HG02884 (cell line): ENCODE results near the gene C2CD4C.
"Not testable (repeated sequence)": the region's sequence is repeated elsewhere in the genome, so short reads cannot be mapped to it uniquely, and the experiment has no call there.

Experiments used
- ATAC-seq: cut with Tn5 transposase; IDR thresholded peaks from one replicate; pipeline ENCODE4 v1.9.1; 2021; ENCODE audit warnings: mild to moderate bottlenecking, moderate library complexity; ENCODE audit not compliant: unreplicated experiment

Gene C2CD4C

DNA sequence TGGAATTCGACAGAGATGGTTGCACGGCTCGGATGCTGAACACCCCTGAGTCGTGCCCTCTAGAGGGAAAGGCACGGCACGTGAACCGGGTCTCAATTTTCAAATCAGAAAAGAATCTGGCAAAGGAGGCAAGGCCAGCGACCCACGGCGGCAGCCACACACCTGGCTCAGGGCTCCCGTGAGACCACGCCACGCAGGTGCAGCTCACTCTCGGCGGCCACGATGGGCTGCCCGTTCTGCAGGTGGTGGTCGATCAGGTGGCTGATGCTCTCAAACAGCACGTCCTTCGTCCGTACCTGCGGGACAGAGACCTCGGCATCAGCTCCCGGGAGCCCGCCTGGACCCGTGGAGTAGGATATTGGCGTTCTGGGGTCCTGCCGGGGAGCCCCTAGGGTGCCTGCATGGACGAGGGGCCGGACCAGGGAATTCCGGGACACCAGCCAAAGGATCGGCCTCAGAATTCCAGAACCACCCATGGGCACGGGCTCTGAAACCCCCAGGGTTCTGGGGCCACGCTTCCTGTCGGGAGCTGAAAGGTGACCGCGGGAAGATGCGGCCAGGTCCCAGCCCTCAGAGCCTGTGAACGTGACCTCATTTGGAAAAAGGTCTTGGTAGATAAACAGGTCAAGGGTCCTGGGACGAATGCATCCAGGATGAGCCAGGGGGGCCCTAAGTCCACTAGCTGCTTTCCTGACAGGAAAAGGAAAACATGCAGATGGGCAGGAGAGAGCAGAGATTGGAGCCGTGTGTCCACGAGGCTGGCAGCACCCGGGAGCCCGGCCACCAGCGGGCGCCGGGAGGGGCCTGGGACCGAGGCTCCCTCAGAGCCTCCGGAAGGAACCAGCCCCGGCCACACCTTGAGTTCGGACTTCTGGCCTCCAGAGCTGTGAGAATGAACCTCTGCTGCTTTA lies 10.1 kb upstream of the C2CD4C start:
- no peak for ATAC-seq

DNA sequence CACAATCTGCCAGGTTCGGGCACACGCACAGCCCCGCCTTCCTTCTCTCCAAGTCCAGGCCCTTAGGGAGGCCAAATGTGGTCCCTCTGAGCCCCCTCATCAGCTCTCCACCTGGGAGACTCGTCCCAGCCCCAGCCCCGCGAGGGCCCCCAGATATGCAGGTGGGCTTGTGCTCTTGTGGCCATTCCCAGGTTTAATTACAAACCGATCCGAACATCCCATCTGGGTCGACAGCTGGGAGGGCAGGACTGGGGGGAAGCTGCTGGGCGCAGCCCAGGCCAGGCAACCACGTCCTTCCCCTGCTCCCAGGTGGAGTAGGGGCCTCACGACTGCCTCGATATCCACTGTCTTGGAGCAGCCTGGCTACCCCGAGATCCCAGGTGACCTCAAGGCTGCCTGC lies 7.5 kb upstream of the C2CD4C start:
- no peak for ATAC-seq

DNA sequence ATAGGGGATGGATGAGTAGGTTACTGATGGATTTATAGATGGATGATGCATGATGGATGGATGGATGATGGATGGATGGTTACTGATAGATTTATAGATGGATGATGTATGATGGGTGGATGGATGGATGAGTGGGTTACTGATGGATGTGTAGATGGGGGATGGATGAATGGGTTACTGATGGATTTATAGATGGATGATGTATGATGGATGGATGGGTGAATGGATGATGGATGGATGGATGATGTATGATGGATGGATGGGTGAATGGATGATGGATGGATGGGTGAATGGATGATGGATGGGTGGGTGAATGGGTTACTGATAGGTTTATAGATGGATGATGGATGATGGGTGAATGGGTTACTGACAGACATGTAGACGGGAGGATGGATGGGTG lies 6.3 kb upstream of the C2CD4C start:
- no peak for ATAC-seq

- ATAC-seq, result no peak
These were observed 4.9 kb upstream of the C2CD4C start for GRCh38 chr19:413756-414420.

- no peak for ATAC-seq
These were observed 3.7 kb upstream of the C2CD4C start for GRCh38 chr19:412356-413355.

DNA sequence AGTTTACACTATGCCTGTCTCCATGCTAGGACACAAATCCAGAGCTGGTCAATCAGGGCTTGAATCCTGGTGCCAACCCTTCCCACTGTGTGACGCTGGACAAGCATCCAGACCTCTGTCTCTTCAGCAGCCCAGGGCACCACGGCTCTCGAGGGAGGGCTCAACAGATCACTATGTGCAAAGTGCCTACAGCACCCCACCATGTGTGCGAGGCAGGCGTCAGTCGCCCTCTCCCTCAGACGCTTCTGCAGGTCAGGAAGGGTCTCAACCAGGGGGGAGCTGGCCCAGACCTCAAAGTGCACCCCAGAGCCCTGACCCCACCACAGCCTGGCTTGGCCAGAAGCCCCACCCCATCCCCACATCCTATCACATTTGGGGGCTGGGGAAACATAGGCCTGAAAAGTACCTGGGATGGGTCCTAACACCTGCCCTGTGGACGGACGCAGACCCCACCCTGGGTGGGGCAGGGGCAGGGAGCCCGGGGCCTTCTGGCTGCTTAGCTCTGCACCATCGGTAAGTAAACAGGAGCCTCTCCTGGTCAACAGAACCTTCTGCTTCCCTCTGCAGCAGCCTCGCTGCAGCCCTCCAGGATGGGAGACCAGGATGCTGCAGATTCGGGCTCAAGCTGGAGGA lies 2.9 kb upstream of the C2CD4C start:
- ATAC-seq, result no peak

DNA sequence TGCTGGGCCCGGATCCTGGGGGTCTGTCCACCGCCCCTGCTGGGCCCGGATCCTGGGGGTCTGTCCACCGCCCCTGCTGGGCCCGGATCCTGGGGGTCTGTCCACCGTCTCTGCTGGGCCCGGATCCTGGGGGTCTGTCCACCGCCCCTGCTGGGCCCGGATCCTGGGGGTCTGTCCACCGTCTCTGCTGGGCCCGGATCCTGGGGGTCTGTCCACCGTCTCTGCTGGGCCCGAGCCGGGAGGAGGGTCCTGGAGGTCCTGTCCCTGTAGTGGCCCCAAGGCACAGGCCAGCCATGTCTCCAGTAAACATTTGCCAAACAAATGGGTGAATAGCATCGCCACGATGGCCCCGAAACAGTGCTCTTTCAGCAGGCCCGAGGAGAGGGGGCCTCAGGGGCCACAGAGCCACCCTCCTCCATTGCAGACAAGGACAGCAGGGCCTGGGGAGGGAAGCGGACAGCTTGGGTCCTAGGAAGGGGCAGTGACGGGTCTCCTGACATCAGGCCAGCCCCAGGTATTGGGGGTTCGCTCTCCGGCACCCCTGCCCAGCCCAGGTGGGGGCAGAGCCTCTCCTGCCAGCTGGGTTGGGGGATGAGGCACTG lies 2.3 kb upstream of the C2CD4C start:
- not testable (repeated sequence) for ATAC-seq

DNA sequence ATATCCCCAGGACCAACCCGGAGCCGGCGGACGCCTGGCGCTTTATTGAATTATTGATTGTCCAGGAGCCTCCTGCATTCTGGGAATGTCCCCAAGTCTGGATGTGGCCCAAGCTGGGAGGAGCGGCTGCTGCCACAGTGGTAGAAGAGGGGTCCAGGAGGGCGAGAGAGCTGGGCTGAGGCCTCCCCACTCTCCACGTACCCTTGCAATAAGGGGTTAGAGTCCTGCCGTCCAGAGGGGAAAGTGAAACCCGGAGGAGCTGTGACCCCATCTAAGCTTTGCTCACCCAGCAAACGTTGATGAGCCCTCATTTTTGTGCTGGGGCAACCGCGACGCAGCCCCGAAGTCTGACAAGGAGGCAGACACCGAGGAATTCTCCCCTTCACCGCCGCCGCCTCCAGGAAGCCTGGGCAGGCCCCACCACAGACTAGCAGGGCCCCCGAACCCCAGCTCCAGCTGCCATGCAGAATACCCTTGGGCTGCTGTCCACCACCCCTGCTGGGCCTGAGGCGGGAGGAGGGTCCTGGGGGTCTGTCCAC lies 1.4 kb upstream of the C2CD4C start:
- no peak for ATAC-seq

GRCh38 chr19:409516-410242 lies 732 bp upstream of the C2CD4C start:
- no peak for ATAC-seq

DNA sequence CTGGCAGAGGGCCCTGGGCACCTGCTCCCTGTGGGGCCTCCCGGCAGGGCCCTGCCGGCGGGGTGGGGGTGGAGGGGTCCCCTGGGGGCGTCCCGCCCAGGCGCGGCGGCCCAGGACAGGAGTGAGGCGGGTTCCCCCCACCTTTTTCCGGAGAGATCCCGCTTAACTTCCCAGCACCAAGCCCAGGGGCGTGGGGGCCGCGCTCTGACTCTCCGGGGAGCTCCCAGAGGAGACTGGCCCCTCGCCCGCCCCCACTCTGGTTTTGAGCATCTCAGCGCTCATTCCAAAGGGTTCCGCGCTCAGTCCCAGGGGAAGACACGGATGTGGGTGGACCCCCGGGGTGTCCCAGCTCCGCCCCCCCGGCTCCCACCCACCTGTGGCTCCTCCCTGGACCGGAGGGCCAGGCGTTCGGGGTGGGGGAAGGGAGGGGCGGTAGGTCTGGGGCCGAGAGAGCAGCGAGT lies 476 bp downstream of the C2CD4C start:
- no peak for ATAC-seq

DNA sequence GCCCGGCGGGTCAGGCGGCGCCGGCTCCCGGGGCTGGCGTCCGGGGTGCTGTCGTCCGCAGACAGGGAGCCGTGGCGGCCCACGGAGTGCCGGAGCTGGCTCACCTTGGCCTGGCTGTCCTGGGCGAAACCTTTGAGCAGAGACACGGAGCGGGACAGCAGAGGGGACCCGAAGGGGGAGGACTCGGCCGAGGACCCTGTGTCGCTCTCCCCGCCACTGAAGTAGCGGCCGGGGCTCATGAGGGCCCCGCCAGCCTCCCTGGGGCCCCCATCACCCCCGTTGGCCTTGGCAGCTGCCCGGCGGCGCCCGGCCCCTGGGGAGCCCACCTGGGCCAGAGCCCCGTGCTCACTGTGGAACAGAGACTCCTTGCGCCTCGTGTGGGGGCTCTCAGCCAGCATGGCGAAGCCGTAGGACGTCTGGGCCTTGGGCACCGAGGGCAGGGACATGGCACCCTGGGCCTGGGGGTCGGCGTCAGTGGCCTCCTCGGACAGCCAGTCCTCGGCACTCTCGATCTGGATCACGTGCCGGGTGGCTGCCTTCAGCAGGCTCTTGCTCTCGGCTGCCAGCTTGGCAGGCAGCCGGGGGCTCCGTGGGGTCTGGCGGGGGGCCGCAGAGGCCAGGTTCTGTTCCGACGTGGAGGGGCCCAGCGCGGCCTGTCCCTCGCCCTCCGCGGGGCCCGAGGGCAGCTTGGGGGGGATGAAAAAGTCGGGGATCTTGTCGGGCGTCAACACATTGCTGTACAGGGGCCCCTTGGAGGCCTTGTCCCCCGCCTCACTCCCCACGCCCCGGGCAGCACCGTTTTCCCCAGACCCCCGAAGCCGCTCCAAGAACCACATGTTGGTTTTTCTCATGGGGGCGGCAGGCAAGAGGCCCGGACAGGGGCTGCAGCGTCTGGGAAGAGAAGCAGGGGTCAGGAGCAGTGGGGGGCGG lies 1.2 kb downstream of the C2CD4C start:
- ATAC-seq, result no peak

DNA sequence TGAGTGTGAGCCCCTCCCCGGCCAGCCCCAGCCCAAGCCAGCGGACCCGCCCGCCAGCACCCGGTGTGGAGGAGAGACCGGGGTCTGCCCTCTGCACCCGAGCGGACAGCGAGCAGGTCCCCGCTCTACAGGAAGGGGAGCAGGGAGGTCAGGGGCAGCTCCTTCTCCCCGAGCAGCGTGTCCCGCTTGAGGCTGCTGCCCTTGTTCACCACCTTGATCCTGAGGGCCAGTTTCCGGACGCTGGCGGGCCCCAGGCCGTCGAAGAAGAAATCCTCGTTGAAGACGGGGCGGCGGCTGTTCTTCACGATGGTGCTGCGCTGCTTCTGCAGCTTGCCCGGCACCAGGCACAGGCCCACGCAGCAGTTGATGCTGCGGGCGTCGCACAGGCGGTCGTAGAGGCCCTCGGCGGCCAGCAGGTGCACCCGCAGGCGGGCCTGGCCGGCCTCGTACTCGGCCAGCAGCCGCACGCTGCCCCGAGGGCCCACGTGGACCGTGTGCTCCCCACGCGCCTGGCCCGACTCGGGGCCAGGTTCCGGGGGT lies 1.9 kb downstream of the C2CD4C start:
- no peak for ATAC-seq

DNA sequence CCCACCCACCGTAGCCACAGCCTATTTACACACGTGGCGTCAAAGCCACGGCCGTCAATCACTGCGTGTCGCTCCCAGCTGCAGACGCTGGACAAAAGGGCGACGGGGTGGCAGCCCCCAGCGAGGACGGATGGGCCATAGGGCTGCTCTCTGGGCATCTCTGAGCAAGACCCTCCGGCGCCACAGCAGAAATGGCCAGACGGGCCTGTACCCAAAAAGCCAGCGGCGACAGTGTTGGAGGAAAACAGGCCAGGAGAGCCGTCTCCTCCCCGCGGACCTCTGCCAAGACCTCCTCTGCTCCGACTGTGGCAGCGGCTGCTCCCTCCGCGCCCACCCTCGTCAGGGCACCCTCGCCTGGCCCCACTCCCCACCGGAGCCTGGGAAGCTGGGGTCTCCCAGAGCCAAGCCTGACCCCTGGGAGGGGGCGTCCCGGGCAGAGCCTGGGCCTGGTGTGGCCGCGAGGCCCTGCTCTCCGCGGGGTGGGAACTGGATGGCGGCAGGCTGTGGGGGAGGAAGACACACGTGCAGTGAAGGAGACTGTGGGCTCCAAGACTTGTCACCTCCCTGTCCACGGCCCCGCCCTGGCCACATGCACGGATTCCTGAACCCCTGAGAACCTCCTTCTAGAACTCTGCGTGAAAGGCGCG lies 2.7 kb downstream of the C2CD4C start:
- ATAC-seq, result no peak

DNA sequence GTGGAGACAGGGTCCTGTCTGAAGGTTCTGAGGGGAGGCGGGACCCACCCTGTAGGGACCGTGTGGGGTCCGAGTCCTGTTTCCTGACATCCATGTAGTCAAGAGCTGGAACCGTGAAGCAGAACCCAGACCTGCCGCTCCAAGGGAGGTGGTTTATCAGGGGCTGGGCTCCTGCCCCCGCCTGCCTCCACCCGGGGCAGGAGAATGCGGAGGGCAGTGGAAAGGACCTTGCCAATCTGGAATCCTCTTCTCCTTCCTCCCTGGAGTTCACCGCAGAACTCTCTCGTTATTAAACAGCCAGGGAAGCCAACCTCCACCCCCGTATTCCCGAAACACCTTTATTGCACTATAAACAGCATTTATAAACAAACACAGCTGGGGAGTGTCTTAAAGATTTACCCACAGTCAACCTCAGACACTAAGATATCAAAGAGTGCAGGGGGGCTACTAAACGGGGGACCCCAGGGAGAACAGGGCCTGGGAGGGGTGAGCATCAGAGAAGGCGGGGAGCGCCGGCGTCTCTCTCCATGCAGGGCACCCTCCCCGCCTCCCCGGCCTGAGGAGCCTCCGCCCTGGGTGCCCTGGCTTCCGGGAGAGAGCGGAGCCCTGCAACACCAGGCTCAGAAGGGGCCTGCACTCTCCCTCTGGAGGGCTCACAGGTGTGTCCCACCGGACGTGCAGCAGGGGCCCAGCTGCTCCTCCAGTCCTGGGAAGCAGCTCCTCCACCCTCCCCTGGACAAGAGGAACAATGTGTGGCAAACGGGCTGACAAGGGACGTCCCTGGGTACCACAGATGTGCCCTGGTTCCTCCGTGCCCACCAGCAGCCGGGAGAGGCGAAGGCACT lies 3.6 kb downstream of the C2CD4C start:
- no peak for ATAC-seq

GRCh38 chr19:403221-404027 lies 5.5 kb downstream of the C2CD4C start:
- no peak for ATAC-seq

GRCh38 chr19:402786-403185 lies 6.2 kb downstream of the C2CD4C start:
- ATAC-seq, result no peak
